Activated B cell treated with CpG ODN at 0.5 μM for 24 hours (primary cell): ENCODE data around the gene CDH16. TPM values are rescaled to one million over a fixed set of nuclear protein-coding genes. Genes with fewer than 3 reads are reported as not detected.

Experiments
- ATAC-seq: fragments of 200-7000 bp; cut with Tn5 transposase; one replicate; pipeline ENCODE4 v1.10.0; 2021; ENCODE audit warnings: low read depth, mild to moderate bottlenecking, moderate library complexity
- CTCF ChIA-PET: fragments of 350-600 bp; sonication (Branson Sonifier 250); formaldehyde crosslinking; loops from one replicate; lab custom pipeline; 2021; ENCODE audit warnings: antibody characterized with exemption; lab: Charles Lee
- POLR2A ChIA-PET: fragments of 350-600 bp; sonication (Branson Sonifier 250); formaldehyde crosslinking; loops from one replicate; lab custom pipeline; 2021; ENCODE audit warnings: antibody characterized with exemption; lab: Charles Lee
- DNase-seq: peaks from one replicate; pipeline ENCODE4 v3.0.0; 2022
- H3K27ac Mint-ChIP-seq: one replicate; pipeline ENCODE4 v1.8.0; 2020; ENCODE audit warnings: mixed read lengths
- H3K27me3 Mint-ChIP-seq: one replicate; pipeline ENCODE4 v1.8.0; 2021; ENCODE audit warnings: mixed read lengths
- H3K36me3 Mint-ChIP-seq: one replicate; pipeline ENCODE4 v1.8.0; 2021; ENCODE audit warnings: low read depth, mixed read lengths
- H3K4me1 Mint-ChIP-seq: one replicate; pipeline ENCODE4 v1.8.0; 2021; ENCODE audit warnings: mixed read lengths
- H3K4me3 Mint-ChIP-seq: one replicate; pipeline ENCODE4 v1.8.0; 2020; ENCODE audit warnings: mild to moderate bottlenecking, mixed read lengths
- H3K9me3 Mint-ChIP-seq: one replicate; pipeline ENCODE4 v1.8.0; 2020; ENCODE audit warnings: mixed read lengths
- intact Hi-C: fragments of 100-400 bp; cut with micrococcal nuclease; formaldehyde crosslinking; loops from one replicate; pipeline ENCODE4 v1.15.1; 2024
- total RNA-seq: library from RNA; stranded (reverse); gene quantifications from 2 replicates; pipeline ENCODE4 v1.2.3, GENCODE V29; 2022
- TF ChIP-seq, protein P1 (sequence below): fragments of 200-600 bp; IDR thresholded peaks from one replicate; pipeline ENCODE4 v1.8.0; 2022; ENCODE audit warnings: antibody characterized with exemption, mild to moderate bottlenecking

Gene CDH16
- not detected in 2 replicates for total RNA-seq

DNA sequence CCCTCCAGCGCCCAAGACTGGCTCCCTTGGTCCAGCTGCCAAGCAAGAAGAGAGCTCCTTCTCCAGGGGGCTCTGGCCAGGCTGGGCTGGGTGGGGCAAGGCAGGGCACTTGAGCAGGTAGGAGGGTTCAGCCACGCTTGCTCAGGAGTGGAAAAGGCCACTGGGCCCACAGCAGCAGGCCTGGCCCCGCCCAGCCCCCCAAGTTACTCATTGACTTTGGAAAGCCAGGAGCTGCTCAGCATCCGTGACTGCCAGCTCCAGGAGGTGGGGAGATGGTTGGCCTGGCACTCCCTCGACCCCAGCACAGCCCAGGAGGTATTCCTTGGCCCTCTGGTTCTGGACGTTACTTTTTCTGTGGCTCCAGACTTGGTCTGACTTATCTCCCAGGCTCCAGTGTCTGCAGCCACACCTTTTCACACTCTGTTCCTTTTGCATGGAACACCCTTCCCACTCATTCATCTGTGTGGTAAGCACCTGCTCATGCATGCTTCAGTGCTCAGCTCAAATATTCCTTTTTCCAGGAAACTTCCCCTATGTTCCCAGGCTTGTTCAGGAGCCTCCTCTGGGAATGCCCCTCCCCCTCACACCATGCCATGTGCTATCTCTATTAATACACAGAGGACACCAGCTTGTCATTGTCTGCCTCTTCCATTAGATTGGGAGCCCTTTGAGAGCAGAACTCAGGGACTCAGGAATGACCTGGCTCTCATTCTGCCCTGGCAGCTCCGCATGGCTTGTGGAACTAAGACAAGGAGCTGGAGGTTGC lies at the start of gene CDH16:
Gene CDH16, minus strand, starts transcription at position 83 of the 766 bp plus-strand sequence. CDS start 820 bp downstream, outside the sequence.
- no peaks in the 10 kb centered on the region for H3K4me1 Mint-ChIP-seq
- POLR2A ChIA-PET: no interaction called here
- CTCF ChIA-PET: no interaction called here

GRCh38 chr16:66964049-66964448 lies 45.4 kb upstream of the CDH16 start:
- Mint-ChIP-seq H3K36me3 (no peaks in the 10 kb centered on the region), H3K4me3 (no peak overlapping the region), H3K27me3 (peaks cover 3% of the 10 kb centered on the region), H3K4me1 (peaks cover 14% of the 10 kb centered on the region), H3K9me3 (no peaks in the 10 kb centered on the region), H3K27ac (no peak overlapping the region)
- ChIA-PET POLR2A (no interaction called here), CTCF (no interaction called here)
- DNase-seq: no peak
- TF ChIP-seq, protein P1, sequence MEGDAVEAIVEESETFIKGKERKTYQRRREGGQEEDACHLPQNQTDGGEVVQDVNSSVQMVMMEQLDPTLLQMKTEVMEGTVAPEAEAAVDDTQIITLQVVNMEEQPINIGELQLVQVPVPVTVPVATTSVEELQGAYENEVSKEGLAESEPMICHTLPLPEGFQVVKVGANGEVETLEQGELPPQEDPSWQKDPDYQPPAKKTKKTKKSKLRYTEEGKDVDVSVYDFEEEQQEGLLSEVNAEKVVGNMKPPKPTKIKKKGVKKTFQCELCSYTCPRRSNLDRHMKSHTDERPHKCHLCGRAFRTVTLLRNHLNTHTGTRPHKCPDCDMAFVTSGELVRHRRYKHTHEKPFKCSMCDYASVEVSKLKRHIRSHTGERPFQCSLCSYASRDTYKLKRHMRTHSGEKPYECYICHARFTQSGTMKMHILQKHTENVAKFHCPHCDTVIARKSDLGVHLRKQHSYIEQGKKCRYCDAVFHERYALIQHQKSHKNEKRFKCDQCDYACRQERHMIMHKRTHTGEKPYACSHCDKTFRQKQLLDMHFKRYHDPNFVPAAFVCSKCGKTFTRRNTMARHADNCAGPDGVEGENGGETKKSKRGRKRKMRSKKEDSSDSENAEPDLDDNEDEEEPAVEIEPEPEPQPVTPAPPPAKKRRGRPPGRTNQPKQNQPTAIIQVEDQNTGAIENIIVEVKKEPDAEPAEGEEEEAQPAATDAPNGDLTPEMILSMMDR: no peak
- intact Hi-C loops: no loop called here
- no peak for ATAC-seq

More for the DNA sequence above, at the start of gene CDH16:
- Mint-ChIP-seq H3K36me3 (no peaks in the 10 kb centered on the region), H3K4me3 (no peak within 1 kb of the TSS), H3K9me3 (no peaks in the 10 kb centered on the region), H3K27ac (no peak within 1 kb of the TSS), H3K27me3 (peaks cover 21% of the 10 kb centered on the region)
- no peak for DNase-seq
- intact Hi-C loops: no loop called here
- no peak for ATAC-seq
- TF ChIP-seq, protein P1: no peak

DNA sequence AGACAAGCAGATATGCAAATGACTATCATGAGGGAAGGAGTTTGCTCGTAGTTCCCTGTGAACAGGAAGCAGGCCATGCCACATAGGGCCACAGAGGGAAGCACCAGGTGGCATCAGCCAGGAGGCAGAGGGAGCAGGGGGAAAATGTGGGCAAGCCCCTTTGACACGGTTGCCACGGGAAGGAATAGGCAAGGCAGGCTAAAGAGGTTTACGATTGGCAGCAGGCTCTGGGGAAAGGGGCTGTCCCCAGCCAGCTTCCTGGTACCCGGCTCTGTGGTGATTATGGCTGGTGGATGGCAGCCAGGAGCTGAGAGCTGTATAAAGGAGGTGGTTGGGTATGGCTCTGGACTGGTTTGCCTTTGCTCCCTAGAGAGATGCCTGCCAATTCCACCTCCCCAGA lies 43.2 kb upstream of the CDH16 start:
- H3K36me3 Mint-ChIP-seq: no peaks in the 10 kb centered on the region
- ChIA-PET POLR2A (interaction anchor here (0.5 kb wide), 1 partner anchor 150 kb away, joined by 3 read pairs; no protein-coding TSS in a partner anchor), CTCF (interaction anchor here (1.2 to 1.5 kb wide), 3 partner anchors 10 to 223 kb away, joined by 4 to 5 read pairs (median 4); no protein-coding TSS in a partner anchor)
- peak overlapping the region; percentile 81 for H3K27ac Mint-ChIP-seq
- TF ChIP-seq, protein P1: no peak
- intact Hi-C loops: no loop called here
- H3K4me1 Mint-ChIP-seq: peaks cover 14% of the 10 kb centered on the region
- H3K4me3 Mint-ChIP-seq: peak overlapping the region; percentile 56
- H3K27me3 Mint-ChIP-seq: peaks cover 3% of the 10 kb centered on the region
- peak; percentile 59 for ATAC-seq
- no peaks in the 10 kb centered on the region for H3K9me3 Mint-ChIP-seq
- DNase-seq: no peak

GRCh38 chr16:66961065-66961744 lies 42.5 kb upstream of the CDH16 start, which contains the start of gene CES3:
TSS of gene CES3 (plus strand) at chr16:66961266. CDS start at chr16:66961308, 42 bp downstream.
- Mint-ChIP-seq H3K4me1 (peaks cover 14% of the 10 kb centered on the region), H3K27me3 (no peaks in the 10 kb centered on the region), H3K36me3 (no peaks in the 10 kb centered on the region), H3K4me3 (peak within 1 kb of the TSS; percentile 56), H3K9me3 (no peaks in the 10 kb centered on the region), H3K27ac (peak within 1 kb of the TSS; percentile 81)
- ATAC-seq (peak; percentile 80), DNase-seq (peak; percentile 26)
- ChIA-PET CTCF (interaction anchor here (0.9 to 1.5 kb wide), 6 partner anchors 9 to 224 kb away, joined by 3 to 5 read pairs (median 4); no protein-coding TSS in a partner anchor), POLR2A (no interaction called here)
- intact Hi-C loops: no loop called here
- TF ChIP-seq, protein P1: no peak

DNA sequence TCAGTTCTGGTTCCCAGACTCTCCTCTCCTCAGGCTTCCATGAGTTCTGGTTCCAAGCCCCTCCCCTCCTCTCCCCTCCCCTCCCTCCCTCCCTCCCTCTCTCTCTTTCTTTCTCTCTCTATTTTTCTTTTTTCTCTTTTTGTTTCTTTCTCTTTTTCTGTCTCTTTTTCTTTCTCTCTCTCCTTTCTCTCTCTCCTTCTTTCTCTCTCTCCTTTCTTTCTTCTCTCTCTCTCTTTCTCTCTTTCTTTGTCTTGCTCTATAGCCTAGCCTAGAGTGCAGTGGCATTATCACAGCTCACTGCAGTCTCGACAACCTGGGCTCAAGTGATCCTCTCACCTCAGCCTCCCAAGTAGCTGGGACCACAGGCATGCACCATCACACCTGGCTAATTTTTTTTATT lies 41.6 kb upstream of the CDH16 start:
- Mint-ChIP-seq H3K27ac (no peak overlapping the region), H3K4me1 (peaks cover 14% of the 10 kb centered on the region), H3K36me3 (no peaks in the 10 kb centered on the region), H3K9me3 (no peaks in the 10 kb centered on the region), H3K4me3 (no peak overlapping the region), H3K27me3 (no peaks in the 10 kb centered on the region)
- TF ChIP-seq, protein P1: no peak
- DNase-seq (no peak), ATAC-seq (no peak)
- ChIA-PET CTCF (interaction anchor here (1.1 to 1.5 kb wide), 3 partner anchors 19 to 195 kb away, joined by 3 read pairs; no protein-coding TSS in a partner anchor), POLR2A (interaction anchor here (0.6 kb wide), 1 partner anchor 629 kb away, joined by 5 read pairs; no protein-coding TSS in a partner anchor)
- intact Hi-C loops: no loop called here
